IMR-90 (cell line): ENCODE data around the gene SYS1. TPM values are rescaled to one million over a fixed set of nuclear protein-coding genes. Genes with fewer than 3 reads are reported as not detected.

Experiments
- ATAC-seq: fragments of 200-7000 bp; cut with Tn5 transposase; 2 replicates; pipeline ENCODE4 v1.9.1; 2020; ENCODE audit warnings: low read depth, mild to moderate bottlenecking, moderate library complexity
- BruUV-seq: library from RNA; stranded (reverse); fragments of 400-500 nt; replicated peaks from 2 replicates; lab custom pipeline; 2021; lab: Mats Ljungman, UMichigan
- CTCF ChIA-PET: fragments of 300-600 bp; formaldehyde crosslinking; extraction: SDS; loops from one replicate; lab custom pipeline; 2021; ENCODE audit warnings: antibody characterized with exemption; lab: Yijun Ruan, JAX
- POLR2A ChIA-PET: fragments of 300-600 bp; sonication (Branson Sonifier 250); formaldehyde crosslinking; loops from one replicate; lab custom pipeline; 2022; ENCODE audit warnings: antibody characterized with exemption; ENCODE audit not compliant: unreplicated experiment; lab: Charles Lee
- DNase-seq: peaks from one replicate; pipeline ENCODE4 v3.0.0; 2013
- H2AFZ ChIP-seq: replicated peaks from 2 replicates; pipeline ENCODE3; 2013; ENCODE audit warnings: low read length, mild to moderate bottlenecking; ENCODE audit not compliant: poor library complexity
- H2AK5ac ChIP-seq: 2 replicates; pipeline ENCODE4 v1.6.1; 2013; ENCODE audit warnings: low read depth, low read length, inconsistent platforms
- H2AK9ac ChIP-seq: replicated peaks from 2 replicates; pipeline ENCODE3; 2013; ENCODE audit warnings: mild to moderate bottlenecking, low read depth, low read length, moderate library complexity; ENCODE audit not compliant: poor library complexity
- H2BK120ac ChIP-seq: 2 replicates; pipeline ENCODE4 v1.6.1; 2013; ENCODE audit warnings: low read depth, low read length, inconsistent platforms
- H2BK15ac ChIP-seq: 3 replicates; pipeline ENCODE4 v1.6.1; 2013; ENCODE audit warnings: low read depth, low read length, inconsistent platforms
- H2BK20ac ChIP-seq: 2 replicates; pipeline ENCODE4 v1.6.1; 2013; ENCODE audit warnings: low read depth, mild to moderate bottlenecking, inconsistent platforms, low read length, moderate library complexity
- H2BK5ac ChIP-seq: 2 replicates; pipeline ENCODE4 v1.6.1; 2013; ENCODE audit warnings: mild to moderate bottlenecking, low read depth, low read length, inconsistent platforms; ENCODE audit not compliant: poor library complexity, severe bottlenecking
- H3K14ac ChIP-seq: replicated peaks from 2 replicates; pipeline ENCODE4 v1.6.1; 2013; ENCODE audit warnings: low read depth, low read length, inconsistent platforms
- H3K18ac ChIP-seq: 2 replicates; pipeline ENCODE4 v1.6.1; 2013; ENCODE audit warnings: low read depth, low read length, control low read depth
- H3K23ac ChIP-seq: 2 replicates; pipeline ENCODE4 v1.6.1; 2013; ENCODE audit warnings: low read depth, low read length, inconsistent platforms
- H3K27ac ChIP-seq: 2 replicates; pipeline ENCODE4 v1.5.1; 2013; ENCODE audit warnings: mild to moderate bottlenecking, control low read depth, low read length; ENCODE audit not compliant: insufficient read depth
- H3K27me3 ChIP-seq: 2 replicates; pipeline ENCODE4 v1.6.1; 2013; ENCODE audit warnings: low read length; ENCODE audit not compliant: control insufficient read depth, insufficient read depth
- H3K36me3 ChIP-seq: 2 replicates; pipeline ENCODE4 v1.6.1; 2013; ENCODE audit warnings: low read length, mixed read lengths; ENCODE audit not compliant: control insufficient read depth, insufficient read depth
- H3K4ac ChIP-seq: 2 replicates; pipeline ENCODE4 v1.6.1; 2013; ENCODE audit warnings: low read depth, low read length, inconsistent platforms
- H3K4me1 ChIP-seq: 2 replicates; pipeline ENCODE4 v1.6.1; 2013; ENCODE audit warnings: low read length, mixed read lengths; ENCODE audit not compliant: control insufficient read depth, insufficient read depth
- H3K4me2 ChIP-seq: 2 replicates; pipeline ENCODE4 v1.6.1; 2013; ENCODE audit warnings: low read depth, mild to moderate bottlenecking, control low read depth, low read length, moderate library complexity
- H3K4me3 ChIP-seq: 2 replicates; pipeline ENCODE4 v1.5.1; 2013; ENCODE audit warnings: low read depth, mild to moderate bottlenecking, control low read depth, low read length, moderate library complexity; ENCODE audit not compliant: insufficient read depth
- H3K56ac ChIP-seq: 2 replicates; pipeline ENCODE4 v1.6.1; 2013; ENCODE audit warnings: low read length, inconsistent platforms; ENCODE audit not compliant: insufficient read depth; ENCODE audit errors: extremely low read depth
- H3K79me1 ChIP-seq, 2 experiments: 2 replicates each; pipeline ENCODE4 v1.6.1; 2013; ENCODE audit warnings: low read length in 2 of 2, inconsistent platforms in 1 of 2, low read depth in 1 of 2
- H3K9ac ChIP-seq: 2 replicates; pipeline ENCODE4 v1.6.1; 2013; ENCODE audit warnings: low read depth, low read length, control low read depth
- H3K9me1 ChIP-seq: 2 replicates; pipeline ENCODE4 v1.6.1; 2013; ENCODE audit warnings: low read length, inconsistent platforms; ENCODE audit not compliant: insufficient read depth
- H3K9me3 ChIP-seq: 2 replicates; pipeline ENCODE4 v1.6.1; 2013; ENCODE audit warnings: low read length; ENCODE audit not compliant: control insufficient read depth, insufficient read depth
- H4K20me1 ChIP-seq: 2 replicates; pipeline ENCODE4 v1.6.1; 2013; ENCODE audit warnings: low read length, inconsistent platforms; ENCODE audit not compliant: insufficient read depth
- H4K5ac ChIP-seq: 2 replicates; pipeline ENCODE4 v1.6.1; 2013; ENCODE audit warnings: mild to moderate bottlenecking, low read depth, low read length, control low read depth
- H4K8ac ChIP-seq, 2 experiments: 2 replicates each; pipeline ENCODE4 v1.6.1; 2013; ENCODE audit warnings: low read depth in 2 of 2, low read length in 2 of 2, control low read depth in 1 of 2, inconsistent platforms in 1 of 2
- H4K91ac ChIP-seq: 2 replicates; pipeline ENCODE4 v1.6.1; 2013; ENCODE audit warnings: low read depth, low read length, inconsistent platforms; ENCODE audit not compliant: insufficient read depth
- BHLHE40 ChIP-seq: fragments of 150-350 bp; IDR thresholded peaks from 2 replicates; pipeline ENCODE4 v1.6.1; 2016; ENCODE audit warnings: mild to moderate bottlenecking, low read depth, low read length
- CEBPB ChIP-seq: IDR thresholded peaks from 2 replicates; pipeline ENCODE4 v1.6.1; 2012; ENCODE audit warnings: low read depth, low read length, improper control_type of control experiment
- CHD1 ChIP-seq: IDR thresholded peaks from 2 replicates; pipeline ENCODE4 v1.6.1; 2012; ENCODE audit warnings: low read depth, low read length, improper control_type of control experiment
- ELK1 ChIP-seq: fragments of 150-350 bp; IDR thresholded peaks from 2 replicates; pipeline ENCODE4 v1.6.1; 2016; ENCODE audit warnings: low read depth, mild to moderate bottlenecking, low read length, moderate library complexity, borderline replicate concordance
- FOS ChIP-seq: fragments of 150-350 bp; IDR thresholded peaks from 2 replicates; pipeline ENCODE4 v1.6.1; 2016; ENCODE audit warnings: low read depth, low read length
- MAFK ChIP-seq: IDR thresholded peaks from 2 replicates; pipeline ENCODE4 v1.6.1; 2012; ENCODE audit warnings: low read depth, low read length, improper control_type of control experiment
- MAZ ChIP-seq: IDR thresholded peaks from 2 replicates; pipeline ENCODE4 v1.6.1; 2012; ENCODE audit warnings: low read depth, mild to moderate bottlenecking, low read length, improper control_type of control experiment, moderate library complexity, borderline replicate concordance
- MXI1 ChIP-seq: IDR thresholded peaks from 2 replicates; pipeline ENCODE4 v1.6.1; 2012; ENCODE audit warnings: low read depth, mild to moderate bottlenecking, low read length, moderate library complexity, borderline replicate concordance
- NFE2L2 ChIP-seq: fragments of 150-350 bp; IDR thresholded peaks from 2 replicates; pipeline ENCODE4 v1.6.1; 2016; ENCODE audit warnings: low read depth, mild to moderate bottlenecking, low read length
- RAD21 ChIP-seq: IDR thresholded peaks from 2 replicates; pipeline ENCODE4 v1.6.1; 2012; ENCODE audit warnings: low read length, improper control_type of control experiment
- RFX5 ChIP-seq: IDR thresholded peaks from 2 replicates; pipeline ENCODE4 v1.8.0; 2012; ENCODE audit warnings: low read depth, mild to moderate bottlenecking, low read length, moderate library complexity
- USF2 ChIP-seq: fragments of 150-350 bp; IDR thresholded peaks from 2 replicates; pipeline ENCODE4 v1.6.1; 2017; ENCODE audit warnings: mild to moderate bottlenecking, antibody characterized with exemption, low read length, low read depth
- WGBS, 2 experiments: methylation state at CpG; one replicate each; pipeline versions ENCODE4 v1.1.5 to v1.1.7; 2013; ENCODE audit warnings: missing lambda C conversion rate in 2 of 2; ENCODE audit not compliant: insufficient read length in 1 of 2; ENCODE audit errors: extremely low coverage in 2 of 2; 5-methylcytosine and 5-hydroxymethylcytosine counted together
- dilution Hi-C: fragments of 300-500 bp; cut with HindIII; formaldehyde crosslinking; loops from one replicate; pipeline ENCODE4 v1.14.3; 2018; ENCODE audit warnings: low sequenced_read_pairs; ENCODE audit not compliant: unreplicated experiment
- in situ Hi-C: fragments of 300-500 bp; cut with MboI; formaldehyde crosslinking; loops from 3 replicates; pipeline ENCODE4 v1.14.3; 2019; ENCODE audit warnings: low sequenced_read_pairs, inconsistent platforms, mixed read lengths
- intact Hi-C: fragments of 100-400 bp; cut with micrococcal nuclease; formaldehyde crosslinking; loops from 2 replicates; pipeline ENCODE4 v1.10.0; 2022
- polyA plus RNA-seq, 3 experiments: library from polyadenylated mRNA; depleted of rRNA; stranded (reverse); fragments of >200 nt; gene quantifications; 2 replicates each; pipeline ENCODE4 v1.2.3, GENCODE V29; 2012; ENCODE audit warnings: low replicate concordance in 1 of 3
- total RNA-seq: library from RNA; depleted of rRNA; stranded (reverse); fragments of >200 nt; gene quantifications from 2 replicates; pipeline ENCODE4 v1.2.3, GENCODE V29; 2012

Gene SYS1
- total and polyA plus RNA-seq, 2 of the 4 experiments (the other 2 are of a cell fraction): 12.9 to 24.6 TPM

- 13% methylated on average over 3 of the region's 11 CpGs; no CpG with 5 or more reads in 1 of the 2 experiments for WGBS, 2 experiments
- H3K79me1 ChIP-seq: peaks cover 42 to 80% of the 10 kb centered on the region in 2 experiments
- ChIA-PET CTCF (interaction anchor here (0.6 to 1.6 kb wide), 4 partner anchors 16 to 100 kb away, joined by 3 to 5 read pairs (median 4); partner anchors contain the start of gene SYS1), POLR2A (interaction anchor here (2.3 kb wide), 1 partner anchor 11 kb away, joined by 11 read pairs; the partner anchor contains the start of gene SDC4)
- H3K27ac ChIP-seq: peak overlapping the region; percentile 88
- peak overlapping the region; percentile 97 for H2AK5ac ChIP-seq
- peak overlapping the region; percentile 86 for H3K56ac ChIP-seq
- H3K18ac ChIP-seq: peak overlapping the region; percentile 83
- no peaks in the 10 kb centered on the region for H3K27me3 ChIP-seq
- dilution Hi-C loops (no loop called here), intact Hi-C loops (loop anchor here (5.0 kb wide), 1 partner anchor 441 kb away; no protein-coding TSS in a partner anchor), in situ Hi-C loops (loop anchor here (25.0 kb wide), 1 partner anchor 576 kb away; the partner anchor contains the start of gene PLTP)
- DNase-seq (peak; percentile 95), ATAC-seq (peak; percentile 48)
- peak overlapping the region; percentile 12 for H3K4me2 ChIP-seq
- H2BK15ac ChIP-seq: peak overlapping the region; percentile 96
- H2AFZ ChIP-seq: peak overlapping the region; percentile 21
- no TSS peak for BruUV-seq
- H3K14ac ChIP-seq: peak overlapping the region; percentile 77
- peak overlapping the region; percentile 92 for H2BK5ac ChIP-seq
- H4K91ac ChIP-seq: peak overlapping the region; percentile 91
- peak overlapping the region; percentile 98 for H2BK120ac ChIP-seq
- H4K5ac ChIP-seq: peak overlapping the region; percentile 53
- peaks cover 42% of the 10 kb centered on the region for H3K9me1 ChIP-seq
- H3K23ac ChIP-seq: peak overlapping the region; percentile 47
- H3K4me1 ChIP-seq: peaks cover 42% of the 10 kb centered on the region
- H3K4ac ChIP-seq: peak overlapping the region; percentile 99
- peak overlapping the region; percentile 58 for H2BK20ac ChIP-seq
- H3K36me3 ChIP-seq: peaks cover 53% of the 10 kb centered on the region
- no peaks in the 10 kb centered on the region for H3K9me3 ChIP-seq
- peak overlapping the region; percentile 78 for H2AK9ac ChIP-seq
- peak overlapping the region; percentile 80 to 93 for H4K8ac ChIP-seq
- H3K4me3 ChIP-seq: no peak overlapping the region
- peaks cover 33% of the 10 kb centered on the region for H4K20me1 ChIP-seq
- peak overlapping the region; percentile 30 for H3K9ac ChIP-seq
- TF ChIP-seq MAZ: peak; percentile 48; the same call in 1 of the 2 replicates
- no peak for TF ChIP-seq USF2
- no peak for TF ChIP-seq ELK1
- peak; percentile 49 for TF ChIP-seq MAFK
- TF ChIP-seq CHD1: no peak
- peak; percentile 46; the same call in 1 of the 2 replicates for TF ChIP-seq NFE2L2
- TF ChIP-seq BHLHE40: peak; percentile 51
- peak; percentile 40; the same call in 1 of the 2 replicates for TF ChIP-seq MXI1
- peak; percentile 73; the same call in 1 of the 2 replicates for TF ChIP-seq CEBPB
- TF ChIP-seq RFX5: no peak
- TF ChIP-seq FOS: peak; percentile 95
- 0 out of 2 replicates have a peak, but pooled peaks have one; percentile 2 for TF ChIP-seq RAD21
Measured at GRCh38 chr20:45336530-45337366, 26.2 kb upstream of the SYS1 start.
